SJSA1 (cell line): Measurements from ENCODE around the gene CHRD. TPM values are rescaled to one million over a fixed set of nuclear protein-coding genes. Genes with fewer than 3 reads are reported as not detected.

ENCODE experiments used
- DNase-seq, 2 experiments: peaks; one replicate each; pipeline ENCODE4 v3.0.0-alpha.2; 2015 to 2020; ENCODE audit warnings: low spot score in 2 of 2, low read depth in 1 of 2
- H3K27ac ChIP-seq: fragments of 250-450 bp; sonication (Bioruptor Pico); 2 replicates; pipeline ENCODE4 v1.5.1; 2020; ENCODE audit warnings: mild to moderate bottlenecking, moderate library complexity
- H3K27me3 ChIP-seq: fragments of 250-450 bp; sonication (Bioruptor Pico); replicated peaks from 2 replicates; pipeline ENCODE4 v1.5.1; 2020; ENCODE audit warnings: mild to moderate bottlenecking, moderate library complexity
- H3K36me3 ChIP-seq: fragments of 250-450 bp; sonication (Bioruptor Pico); 2 replicates; pipeline ENCODE4 v1.5.1; 2020; ENCODE audit warnings: mild to moderate bottlenecking
- H3K4me1 ChIP-seq: fragments of 250-450 bp; sonication (Bioruptor Pico); replicated peaks from 2 replicates; pipeline ENCODE4 v1.6.1; 2021; ENCODE audit warnings: mild to moderate bottlenecking
- H3K4me3 ChIP-seq: fragments of 250-450 bp; sonication (Bioruptor Pico); 2 replicates; pipeline ENCODE4 v1.5.1; 2020; ENCODE audit warnings: mild to moderate bottlenecking
- H3K9me3 ChIP-seq: fragments of 250-450 bp; sonication (Bioruptor Pico); replicated peaks from 2 replicates; pipeline ENCODE4 v1.5.1; 2020; ENCODE audit warnings: mild to moderate bottlenecking
- total RNA-seq: library from RNA; depleted of rRNA; stranded (reverse); fragments of >200 nt; shearing (Covaris generic); gene quantifications from 2 replicates; pipeline ENCODE4 v1.2.3, GENCODE V29; 2014

CHRD gene
- total RNA-seq, 1 experiment from 2014 or later = 0.26 TPM

GRCh38 chr3:184360929-184361531 is 18.8 kb upstream of the CHRD start:
- Histone ChIP-seq H3K4me3 (peak overlapping the region; percentile 90), H3K27ac (peak overlapping the region; percentile 99), H3K4me1 (peaks cover 58% of the 10 kb centered on the region), H3K27me3 (no peaks in the 10 kb centered on the region), H3K36me3 (peaks cover 54% of the 10 kb centered on the region), H3K9me3 (no peaks in the 10 kb centered on the region)
- DNase-seq = peak in 1 of 2 experiments; percentile 11

GRCh38 chr3:184361532-184361931 is 18.3 kb upstream of the CHRD start, which contains the start of the genes CLCN2 and POLR2H:
CLCN2 (minus strand) TSS chr3:184361605; CDS start chr3:184361479, 126 bp downstream.
POLR2H (plus strand) TSS chr3:184361710; CDS start chr3:184363493, 1,783 bp downstream.
- Histone ChIP-seq H3K27ac (peak within 1 kb of the TSS; percentile 99), H3K9me3 (no peaks in the 10 kb centered on the region), H3K36me3 (peaks cover 54% of the 10 kb centered on the region), H3K4me3 (peak within 1 kb of the TSS; percentile 90), H3K27me3 (no peaks in the 10 kb centered on the region), H3K4me1 (peaks cover 53% of the 10 kb centered on the region)
- peak in 1 of 2 experiments; percentile 51 for DNase-seq

- Histone ChIP-seq H3K9me3 (no peaks in the 10 kb centered on the region), H3K27ac (peak overlapping the region; percentile 99), H3K4me1 (peaks cover 47% of the 10 kb centered on the region), H3K36me3 (peaks cover 54% of the 10 kb centered on the region), H3K4me3 (peak overlapping the region; percentile 90), H3K27me3 (no peaks in the 10 kb centered on the region)
- peak in 1 of 2 experiments; percentile 57 for DNase-seq
These were observed 17.8 kb upstream of the CHRD start for GRCh38 chr3:184361932-184362667.

GRCh38 chr3:184362668-184363546 is 16.9 kb upstream of the CHRD start:
- Histone ChIP-seq H3K27ac (peak overlapping the region; percentile 99), H3K36me3 (peaks cover 50% of the 10 kb centered on the region), H3K9me3 (no peaks in the 10 kb centered on the region), H3K4me3 (peak overlapping the region; percentile 90), H3K4me1 (peaks cover 44% of the 10 kb centered on the region), H3K27me3 (no peaks in the 10 kb centered on the region)
- peak; percentile 92 to 96 for DNase-seq

- DNase-seq = no peak
- Histone ChIP-seq H3K27ac (no peak overlapping the region), H3K27me3 (no peaks in the 10 kb centered on the region), H3K9me3 (no peaks in the 10 kb centered on the region), H3K4me3 (no peak overlapping the region), H3K36me3 (peaks cover 49% of the 10 kb centered on the region), H3K4me1 (peaks cover 18% of the 10 kb centered on the region; the same call in 1 of the 2 replicates)
These were observed 13.1 kb upstream of the CHRD start for GRCh38 chr3:184366619-184367289.

- Histone ChIP-seq H3K9me3 (no peaks in the 10 kb centered on the region), H3K27ac (no peak overlapping the region)
- no peak for DNase-seq
These were observed 11.7 kb upstream of the CHRD start for GRCh38 chr3:184368116-184368515.

GRCh38 chr3:184368586-184369183 is 11.2 kb upstream of the CHRD start:
- no peak overlapping the region for H3K4me3 ChIP-seq
- no peak overlapping the region for H3K27ac ChIP-seq
- no peak for DNase-seq
- peaks cover 46% of the 10 kb centered on the region for H3K36me3 ChIP-seq
- no peaks in the 10 kb centered on the region for H3K9me3 ChIP-seq
- H3K27me3 ChIP-seq = no peaks in the 10 kb centered on the region
- H3K4me1 ChIP-seq = peaks cover 5% of the 10 kb centered on the region; the same call in 1 of the 2 replicates

More at GRCh38 chr3:184368116-184368515, 11.7 kb upstream of the CHRD start:
- Histone ChIP-seq H3K36me3 (peaks cover 49% of the 10 kb centered on the region), H3K4me1 (peaks cover 9% of the 10 kb centered on the region; the same call in 1 of the 2 replicates), H3K27me3 (no peaks in the 10 kb centered on the region), H3K4me3 (no peak overlapping the region)

- no peaks in the 10 kb centered on the region for H3K27me3 ChIP-seq
- peak; percentile 58 to 76 for DNase-seq
- H3K27ac ChIP-seq = no peak overlapping the region
- peaks cover 21% of the 10 kb centered on the region for H3K36me3 ChIP-seq
- H3K9me3 ChIP-seq = no peaks in the 10 kb centered on the region
- no peak overlapping the region for H3K4me3 ChIP-seq
- no peaks in the 10 kb centered on the region for H3K4me1 ChIP-seq
These were observed 8.3 kb upstream of the CHRD start for GRCh38 chr3:184371570-184372018.

GRCh38 chr3:184372296-184372821 is 7.5 kb upstream of the CHRD start:
- H3K36me3 ChIP-seq = peaks cover 16% of the 10 kb centered on the region
- H3K27me3 ChIP-seq = no peaks in the 10 kb centered on the region
- no peaks in the 10 kb centered on the region for H3K9me3 ChIP-seq
- no peaks in the 10 kb centered on the region for H3K4me1 ChIP-seq
- DNase-seq = no peak
- no peak overlapping the region for H3K27ac ChIP-seq
- no peak overlapping the region for H3K4me3 ChIP-seq

- Histone ChIP-seq H3K27ac (no peak overlapping the region), H3K9me3 (no peaks in the 10 kb centered on the region), H3K27me3 (no peaks in the 10 kb centered on the region), H3K4me3 (no peak overlapping the region), H3K36me3 (peaks cover 12% of the 10 kb centered on the region), H3K4me1 (no peaks in the 10 kb centered on the region)
- no peak for DNase-seq
These were observed 6.9 kb upstream of the CHRD start for GRCh38 chr3:184372911-184373310.

GRCh38 chr3:184373422-184373821 is 6.4 kb upstream of the CHRD start:
- H3K4me3 ChIP-seq = no peak overlapping the region
- H3K27ac ChIP-seq = no peak overlapping the region
- H3K27me3 ChIP-seq = no peaks in the 10 kb centered on the region
- DNase-seq = no peak
- peaks cover 7% of the 10 kb centered on the region for H3K36me3 ChIP-seq
- no peaks in the 10 kb centered on the region for H3K9me3 ChIP-seq
- H3K4me1 ChIP-seq = no peaks in the 10 kb centered on the region

- no peak overlapping the region for H3K4me3 ChIP-seq
- peaks cover 4% of the 10 kb centered on the region for H3K27me3 ChIP-seq
- no peak overlapping the region for H3K27ac ChIP-seq
- H3K9me3 ChIP-seq = no peaks in the 10 kb centered on the region
- DNase-seq = no peak
- no peaks in the 10 kb centered on the region for H3K36me3 ChIP-seq
- peaks cover 6% of the 10 kb centered on the region for H3K4me1 ChIP-seq
These were observed 4.0 kb upstream of the CHRD start for GRCh38 chr3:184375747-184376461.
